HG03575 (cell line): ENCODE data around the gene DRAM1.
"Not testable (repeated sequence)": the region's sequence is repeated elsewhere in the genome, so short reads cannot be mapped to it uniquely, and the experiment has no call there.

Experiments used
- ATAC-seq: cut with Tn5 transposase; IDR thresholded peaks from one replicate; pipeline ENCODE4 v1.9.1; 2021; ENCODE audit not compliant: unreplicated experiment, insufficient number of reproducible peaks, low FRiP score; ENCODE audit errors: extremely low read depth

Gene DRAM1

DNA sequence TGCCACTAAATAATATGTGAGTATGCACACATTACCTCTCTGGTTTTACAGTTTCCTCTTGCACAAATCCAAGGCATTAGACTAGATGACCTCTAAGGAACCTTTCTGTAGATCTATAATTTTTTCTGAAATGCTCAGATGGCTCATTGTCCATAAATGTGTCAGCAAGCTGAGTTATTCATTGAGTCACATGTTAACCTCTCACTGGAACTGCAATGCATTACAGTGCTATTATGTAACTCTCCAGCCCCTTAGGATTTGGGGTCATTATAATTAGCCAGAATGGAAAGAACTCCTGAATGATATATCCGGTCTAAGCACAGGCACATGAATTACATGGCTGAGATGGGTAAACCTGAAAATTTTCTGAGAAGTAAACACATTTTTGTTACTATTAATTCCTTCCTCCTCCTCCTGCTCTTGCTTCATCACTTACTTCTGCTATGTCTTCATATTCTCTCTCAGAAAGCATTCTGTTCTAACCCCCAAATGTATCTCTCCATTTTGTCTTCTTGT is 20.3 kb upstream of the DRAM1 start:
- ATAC-seq, result peak; percentile 35

- no peak for ATAC-seq
Measured at GRCh38 chr12:101858361-101858760, 19.0 kb upstream of the DRAM1 start.

GRCh38 chr12:101859664-101860607 is 17.4 kb upstream of the DRAM1 start:
- ATAC-seq, result peak; percentile 52

- not testable (repeated sequence) for ATAC-seq
Measured at GRCh38 chr12:101861688-101862087, 15.7 kb upstream of the DRAM1 start.

- ATAC-seq, result no peak
Measured at GRCh38 chr12:101862245-101862644, 15.1 kb upstream of the DRAM1 start.

DNA sequence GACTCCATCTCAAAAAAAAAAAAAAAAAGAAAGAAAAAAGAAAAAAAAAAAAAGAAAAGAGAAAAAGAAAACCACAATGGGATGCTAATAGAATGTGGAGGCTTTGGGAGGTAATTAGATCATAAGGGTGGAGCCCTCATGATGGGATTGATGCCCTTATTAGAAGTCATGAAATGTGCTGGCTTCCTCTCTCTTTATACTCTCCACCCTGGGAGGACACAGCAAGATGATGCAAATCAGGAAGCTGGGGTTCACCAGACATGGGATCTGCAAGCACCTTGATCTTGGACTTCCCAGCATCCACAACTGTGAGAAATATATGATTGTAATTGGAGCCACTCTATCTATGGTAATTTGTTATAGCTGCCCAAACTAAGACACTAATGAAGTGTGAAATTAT is 13.4 kb upstream of the DRAM1 start:
- no peak for ATAC-seq

GRCh38 chr12:101866615-101867373 is 10.6 kb upstream of the DRAM1 start:
- ATAC-seq, result no peak

GRCh38 chr12:101867619-101868018 is 9.8 kb upstream of the DRAM1 start:
- not testable (repeated sequence) for ATAC-seq

DNA sequence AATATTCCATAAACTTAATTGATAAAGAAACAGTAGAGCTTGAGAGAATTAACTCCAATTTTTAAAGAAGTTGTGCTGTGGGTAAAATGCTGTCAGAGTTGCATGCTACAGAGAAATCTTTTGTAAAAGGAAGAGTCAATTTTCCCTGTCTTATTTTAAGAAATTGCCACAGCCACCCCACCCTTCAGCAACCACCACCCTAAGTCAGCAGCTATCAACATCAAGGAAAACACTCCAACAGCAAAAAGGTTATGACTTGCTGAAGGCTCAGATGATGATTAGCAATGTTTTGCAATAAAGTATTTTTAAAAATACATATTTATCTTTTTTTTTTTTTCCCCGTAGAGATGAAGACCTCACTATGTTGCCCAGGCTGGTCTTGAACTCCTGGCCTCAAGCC is 6.5 kb upstream of the DRAM1 start:
- ATAC-seq, result no peak

GRCh38 chr12:101875162-101875561 is 2.2 kb upstream of the DRAM1 start:
- no peak for ATAC-seq

DNA sequence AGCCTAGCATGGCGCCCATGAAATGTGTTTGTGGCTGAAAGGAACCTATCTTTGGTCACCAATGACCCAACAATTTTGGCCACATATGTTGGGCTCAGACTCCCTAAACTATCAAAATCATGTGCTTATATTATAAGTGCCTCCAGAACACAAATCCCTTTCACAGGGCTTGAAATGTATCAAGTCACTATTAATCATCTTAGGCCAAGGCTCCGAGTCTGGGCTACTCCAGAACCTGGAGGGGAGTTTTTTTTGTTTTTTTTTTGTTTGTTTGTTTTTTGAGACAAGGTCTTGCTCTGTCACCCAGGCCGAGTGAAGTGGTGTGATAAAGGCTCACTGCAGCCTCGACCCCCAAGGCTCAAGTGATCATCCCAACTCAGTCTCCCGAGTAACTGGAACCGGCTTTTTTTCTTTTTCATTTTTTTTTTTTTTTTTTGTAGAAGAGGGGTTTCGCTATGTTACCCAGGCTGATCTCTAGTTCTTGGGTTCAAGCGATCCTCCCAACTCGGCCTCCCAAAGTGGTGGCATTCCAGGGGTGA is 989 bp upstream of the DRAM1 start:
- ATAC-seq, result no peak

- no peak for ATAC-seq
Measured at GRCh38 chr12:101877806-101878242, 444 bp downstream of the DRAM1 start.

DNA sequence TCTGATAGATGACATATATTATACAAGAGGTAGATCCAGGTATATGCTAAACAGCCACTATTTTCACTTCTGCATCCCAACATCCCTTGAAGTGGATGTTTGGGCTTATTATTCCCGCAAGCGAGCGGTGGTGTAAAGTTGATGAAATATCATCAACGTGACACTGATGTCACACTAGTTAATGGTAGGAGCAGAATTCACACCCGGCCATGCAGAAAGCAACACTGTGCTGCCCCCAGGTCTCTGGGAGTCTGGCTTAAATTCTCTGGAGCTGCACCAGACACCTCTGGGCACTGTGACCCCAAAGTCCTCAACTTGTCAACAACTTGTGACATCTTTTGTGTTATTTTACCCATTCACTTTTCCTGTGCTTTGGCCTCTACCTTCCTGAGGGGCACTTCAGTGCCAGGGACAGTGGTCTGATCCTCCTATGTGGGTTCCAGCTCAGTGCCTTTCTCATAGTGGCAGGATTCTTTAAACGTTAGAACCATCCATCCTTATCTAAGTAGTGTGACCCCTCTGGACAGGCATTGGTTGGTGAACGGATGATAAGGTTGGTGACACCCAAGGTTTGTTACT is 952 bp downstream of the DRAM1 start:
- no peak for ATAC-seq

DNA sequence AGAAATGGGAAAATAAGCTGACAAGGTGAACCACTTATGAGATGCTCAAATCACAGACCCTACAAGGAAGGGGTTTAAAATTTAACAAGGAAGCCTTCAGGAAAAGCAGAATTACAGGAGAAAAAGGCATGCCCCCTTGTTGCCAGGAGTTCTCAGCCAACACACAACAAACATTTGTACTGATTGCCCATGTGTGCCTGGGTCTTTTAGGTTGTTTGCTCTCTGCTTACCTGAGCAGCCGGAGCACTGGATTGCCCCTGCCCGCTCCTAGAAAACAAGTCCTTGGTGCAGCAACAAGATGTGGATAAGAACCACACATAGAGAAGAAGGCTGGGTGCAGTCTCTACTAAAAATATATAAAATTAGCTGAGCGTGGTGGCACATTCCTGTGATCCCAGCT is 3.4 kb downstream of the DRAM1 start:
- ATAC-seq, result no peak

DNA sequence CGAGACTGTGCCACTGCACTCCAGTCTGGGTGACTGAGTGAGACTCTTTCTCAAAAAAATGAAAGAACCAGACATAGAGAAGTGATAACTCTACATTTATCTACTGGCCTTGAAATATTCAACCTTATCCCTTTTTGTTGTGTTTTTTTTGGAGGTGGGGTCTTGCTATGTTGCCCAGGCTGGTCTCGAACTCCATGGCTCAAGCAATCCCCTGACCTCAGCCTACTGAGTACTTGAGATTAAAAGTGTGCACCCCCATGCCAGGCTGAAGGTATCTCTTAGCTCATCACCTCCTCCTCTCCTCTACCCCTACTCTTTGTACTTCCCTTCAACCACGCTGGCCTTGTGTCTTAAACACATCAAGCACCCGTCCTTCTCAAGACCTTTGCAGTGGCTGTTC is 3.8 kb downstream of the DRAM1 start:
- no peak for ATAC-seq

GRCh38 chr12:101884174-101884573 is 6.8 kb downstream of the DRAM1 start:
- ATAC-seq, result no peak

GRCh38 chr12:101884781-101885340 is 7.5 kb downstream of the DRAM1 start:
- not testable (repeated sequence) for ATAC-seq

DNA sequence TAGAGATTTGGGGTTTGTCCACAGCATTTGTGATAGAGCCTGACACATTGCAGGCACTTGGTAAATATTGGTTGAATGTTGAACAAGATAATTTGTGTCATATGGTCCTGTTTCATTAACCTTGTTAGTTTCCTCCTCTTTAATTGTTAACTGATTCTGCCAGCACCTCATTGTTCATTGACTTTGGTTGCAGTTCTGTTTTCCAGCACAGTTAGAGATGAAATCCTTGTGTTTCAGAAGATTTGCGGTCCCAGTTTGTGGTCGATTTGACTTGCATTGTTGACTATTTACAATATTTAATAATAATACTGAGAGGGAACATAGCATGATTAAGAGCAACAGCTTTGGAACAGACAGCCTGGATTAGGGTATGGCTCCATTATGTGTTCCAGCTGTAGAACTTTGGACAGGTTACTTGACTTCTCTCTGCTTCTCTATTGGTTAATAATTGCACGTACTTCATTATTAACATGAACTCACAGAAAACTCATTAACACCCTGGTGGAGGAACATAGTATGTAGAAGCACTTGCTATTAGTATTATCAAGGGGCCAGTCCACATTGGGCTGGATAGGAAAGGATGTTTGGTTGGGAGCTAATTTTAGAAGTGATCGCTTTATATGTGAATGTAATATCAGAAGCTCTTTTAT is 8.7 kb downstream of the DRAM1 start:
- ATAC-seq, result no peak
